Left forelimb (tissue), 1 donor: ENCODE data around the gene COL27A1.
A peak's percentile ranks its signal among the peaks of the same experiment; 100 is the strongest.
"Not testable (repeated sequence)": the region's sequence is repeated elsewhere in the genome, so short reads cannot be mapped to it uniquely, and the experiment has no call there.

Experiments
- DNase-seq: peaks from one replicate; pipeline ENCODE4 v3.0.0-alpha.2; 2018; ENCODE audit warnings: low spot score

COL27A1 gene

DNA sequence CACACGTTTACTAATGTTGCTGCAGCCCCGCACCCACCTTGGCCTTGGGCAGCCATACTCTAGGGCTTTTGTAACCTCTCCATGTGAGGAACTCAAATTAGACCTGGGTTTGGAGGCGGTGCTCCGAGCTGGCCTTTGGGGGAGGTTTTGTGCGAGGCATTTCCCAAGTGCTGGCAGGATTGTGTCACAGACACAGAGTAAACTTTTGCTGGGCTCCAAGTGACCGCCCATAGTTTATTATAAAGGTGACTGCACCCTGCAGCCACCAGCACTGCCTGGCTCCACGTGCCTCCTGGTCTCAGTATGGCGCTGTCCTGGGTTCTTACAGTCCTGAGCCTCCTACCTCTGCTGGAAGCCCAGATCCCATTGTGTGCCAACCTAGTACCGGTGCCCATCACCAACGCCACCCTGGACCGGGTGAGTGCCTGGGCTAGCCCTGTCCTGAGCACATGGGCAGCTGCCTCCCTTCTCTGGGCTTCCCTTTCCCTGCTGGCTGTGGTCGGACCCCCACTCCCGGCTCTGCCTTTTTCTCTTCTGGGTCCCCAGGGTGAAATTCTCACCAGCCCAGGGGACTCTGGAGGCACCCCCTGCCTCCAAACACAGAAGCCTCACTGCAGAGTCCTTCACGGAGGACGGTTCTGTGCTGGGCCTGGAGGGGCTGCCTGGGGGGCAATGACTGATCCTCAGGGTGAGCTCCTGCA lies 167.6 kb downstream of the COL27A1 start, which contains the start of gene ORM1:
Gene ORM1, plus strand, starts transcription at position 268 of the 701 bp plus-strand sequence. Its CDS starts 36 bp downstream, at position 304.
- not testable (repeated sequence) for DNase-seq

DNA sequence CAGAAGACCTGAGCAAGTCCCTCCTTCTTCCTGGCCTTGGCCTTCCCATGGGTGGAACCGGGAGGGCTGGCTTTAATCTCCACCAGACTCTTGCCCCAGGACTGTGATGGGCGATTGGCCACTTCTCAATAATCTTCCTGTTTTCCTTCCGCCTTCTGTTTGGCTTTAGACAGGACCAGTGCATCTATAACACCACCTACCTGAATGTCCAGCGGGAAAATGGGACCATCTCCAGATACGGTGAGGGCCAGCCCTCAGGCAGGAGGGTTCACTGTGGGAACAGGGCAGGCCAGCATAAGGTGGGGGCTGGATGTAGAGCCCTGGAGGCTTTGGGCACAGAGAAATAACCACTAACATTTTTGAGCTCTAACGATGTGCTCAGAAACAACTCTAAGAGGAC lies 168.5 kb downstream of the COL27A1 start:
- DNase-seq = not testable (repeated sequence)

DNA sequence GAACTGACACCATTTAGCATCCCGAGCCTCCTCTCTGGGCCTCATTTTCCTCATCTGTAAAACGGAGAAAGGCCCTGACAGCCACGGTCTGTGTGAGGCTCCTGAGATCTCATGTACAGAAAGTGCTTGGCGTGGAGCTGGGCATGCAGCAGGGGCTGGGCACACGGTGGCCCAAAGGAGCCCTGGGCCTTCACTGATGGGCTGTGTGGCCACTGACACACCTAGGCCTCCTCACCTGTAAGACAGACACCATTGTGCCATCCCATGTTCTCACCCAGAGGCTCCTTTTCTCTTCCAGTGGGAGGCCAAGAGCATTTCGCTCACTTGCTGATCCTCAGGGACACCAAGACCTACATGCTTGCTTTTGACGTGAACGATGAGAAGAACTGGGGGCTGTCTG lies 169.2 kb downstream of the COL27A1 start:
- peak; percentile 77 for DNase-seq

DNA sequence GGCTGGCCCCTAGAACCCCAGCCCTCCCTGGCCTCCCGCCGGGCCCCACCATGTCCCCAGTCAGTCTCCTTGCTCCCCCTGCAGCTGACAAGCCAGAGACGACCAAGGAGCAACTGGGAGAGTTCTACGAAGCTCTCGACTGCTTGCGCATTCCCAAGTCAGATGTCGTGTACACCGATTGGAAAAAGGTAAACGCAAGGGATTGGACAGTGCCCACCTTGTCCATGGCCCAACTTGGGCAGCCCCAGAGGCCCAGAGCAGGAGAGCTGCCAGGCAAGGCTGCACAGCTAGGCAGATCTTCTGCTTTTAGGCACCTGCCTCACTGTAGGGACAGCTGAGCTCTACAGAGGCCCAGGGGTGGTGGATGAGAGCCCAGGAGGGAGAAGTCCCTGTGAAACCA lies 169.6 kb downstream of the COL27A1 start:
- not testable (repeated sequence) for DNase-seq

DNA sequence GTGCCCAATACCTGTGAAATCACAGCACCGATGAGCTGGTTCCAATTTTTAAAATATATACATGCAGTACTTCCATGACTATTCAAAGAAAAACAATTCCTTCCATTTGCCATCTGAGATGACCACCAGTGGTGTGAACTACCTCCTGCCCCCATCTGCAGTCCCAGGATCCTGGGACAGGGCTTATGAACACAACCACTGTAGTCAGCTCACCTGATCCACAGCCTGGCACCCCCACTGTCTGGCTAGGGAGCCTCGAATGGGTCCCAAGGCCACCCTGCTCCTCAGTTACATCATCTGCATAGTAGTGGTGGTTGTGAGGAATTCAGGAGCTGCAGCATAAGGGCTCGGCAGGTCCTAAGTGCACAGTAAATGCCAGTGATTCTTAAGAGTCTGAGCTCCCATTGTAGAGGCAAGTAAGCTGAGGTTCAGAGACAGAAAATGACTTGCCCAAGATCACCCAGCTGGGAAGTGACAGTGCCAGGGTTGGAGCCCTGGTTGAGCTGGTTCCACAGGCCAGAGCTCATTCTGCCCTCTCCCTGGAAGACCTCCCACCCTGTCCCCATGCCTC lies 170.4 kb downstream of the COL27A1 start:
- DNase-seq = not testable (repeated sequence)

DNA sequence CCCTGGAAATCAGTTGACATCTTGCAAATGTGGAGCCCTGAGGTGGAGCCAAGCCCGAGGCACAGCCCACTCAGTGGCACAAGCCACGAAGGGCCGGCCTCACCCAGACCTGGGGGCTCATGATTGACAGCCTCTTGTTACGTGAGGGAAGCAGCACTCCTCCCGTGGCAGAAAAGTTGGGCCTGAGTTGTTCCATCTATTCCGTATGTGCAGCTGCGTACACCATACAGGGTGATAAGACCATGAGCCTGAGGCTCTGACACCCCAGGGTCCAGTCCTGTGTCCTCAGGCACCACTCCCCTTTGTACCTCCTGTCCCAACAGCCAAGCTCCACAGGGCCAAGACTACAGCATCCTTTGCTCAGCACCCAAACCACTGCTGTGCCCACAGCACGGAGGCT lies 172.4 kb downstream of the COL27A1 start:
- peak; percentile 72 for DNase-seq

DNA sequence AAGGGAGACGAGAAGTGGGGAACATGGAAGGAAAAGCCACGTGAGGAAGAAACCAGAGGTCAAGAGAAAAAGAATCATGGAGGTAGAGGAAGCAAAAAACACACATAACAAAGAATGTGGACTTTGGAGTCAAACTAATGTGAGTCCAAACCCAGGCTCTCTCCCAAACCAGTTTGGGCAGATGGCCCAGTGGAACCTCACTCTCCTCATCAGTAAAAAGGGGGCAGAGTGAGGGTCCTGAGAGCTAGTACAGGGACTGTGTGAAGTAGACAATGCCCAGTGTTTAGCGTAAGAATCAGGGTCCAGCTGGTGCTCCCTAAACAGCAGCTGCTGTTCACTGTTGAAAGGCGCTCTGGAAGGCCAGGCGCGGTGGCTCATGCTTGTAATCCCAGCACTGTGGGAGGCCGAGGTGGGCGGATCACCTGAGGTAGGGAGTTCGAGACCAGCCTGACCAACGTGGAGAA lies 173.1 kb downstream of the COL27A1 start:
- DNase-seq = not testable (repeated sequence)

DNA sequence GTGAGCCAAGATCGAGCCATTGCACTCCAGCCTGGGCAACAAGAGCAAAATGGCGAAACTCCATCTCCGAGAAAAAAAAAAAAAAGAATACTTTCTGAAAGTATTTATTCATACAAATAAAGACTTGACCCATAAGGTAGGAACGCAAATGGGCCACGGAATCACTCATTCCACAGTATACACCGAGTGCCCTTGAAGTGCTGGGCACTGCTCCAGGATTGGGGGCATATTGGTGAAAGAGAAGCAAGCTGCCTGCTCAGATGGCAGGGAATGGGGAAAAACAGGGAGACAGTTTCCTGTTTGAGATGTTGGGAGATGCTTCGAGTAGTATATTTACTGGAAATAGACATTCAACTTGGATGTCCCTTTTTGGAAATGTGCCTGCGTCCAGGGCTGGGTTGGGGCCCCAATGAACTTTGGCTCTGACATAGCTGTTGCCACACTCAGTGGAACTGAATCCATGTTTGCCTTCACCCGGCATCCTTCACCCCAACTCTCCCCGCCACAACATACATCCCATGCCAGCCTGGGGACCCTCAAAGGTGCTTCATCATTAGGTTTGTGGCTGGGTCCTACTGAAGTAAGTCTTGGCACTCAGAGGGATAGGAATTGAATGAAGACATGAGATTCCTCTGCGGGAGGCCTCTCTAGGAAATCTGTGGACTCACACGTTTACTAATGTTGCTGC lies 173.7 kb downstream of the COL27A1 start:
- peak; percentile 63 for DNase-seq

DNA sequence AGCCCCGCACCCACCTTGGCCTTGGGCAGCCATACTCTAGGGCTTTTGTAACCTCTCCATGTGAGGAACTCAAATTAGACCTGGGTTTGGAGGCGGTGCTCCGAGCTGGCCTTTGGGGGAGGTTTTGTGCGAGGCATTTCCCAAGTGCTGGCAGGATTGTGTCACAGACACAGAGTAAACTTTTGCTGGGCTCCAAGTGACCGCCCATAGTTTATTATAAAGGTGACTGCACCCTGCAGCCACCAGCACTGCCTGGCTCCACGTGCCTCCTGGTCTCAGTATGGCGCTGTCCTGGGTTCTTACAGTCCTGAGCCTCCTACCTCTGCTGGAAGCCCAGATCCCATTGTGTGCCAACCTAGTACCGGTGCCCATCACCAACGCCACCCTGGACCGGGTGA lies 174.3 kb downstream of the COL27A1 start, which contains the start of gene ORM2:
Gene ORM2, plus strand, starts transcription at position 245 of the 398 bp plus-strand sequence. Its CDS starts 36 bp downstream, at position 281.
- DNase-seq = not testable (repeated sequence)

DNA sequence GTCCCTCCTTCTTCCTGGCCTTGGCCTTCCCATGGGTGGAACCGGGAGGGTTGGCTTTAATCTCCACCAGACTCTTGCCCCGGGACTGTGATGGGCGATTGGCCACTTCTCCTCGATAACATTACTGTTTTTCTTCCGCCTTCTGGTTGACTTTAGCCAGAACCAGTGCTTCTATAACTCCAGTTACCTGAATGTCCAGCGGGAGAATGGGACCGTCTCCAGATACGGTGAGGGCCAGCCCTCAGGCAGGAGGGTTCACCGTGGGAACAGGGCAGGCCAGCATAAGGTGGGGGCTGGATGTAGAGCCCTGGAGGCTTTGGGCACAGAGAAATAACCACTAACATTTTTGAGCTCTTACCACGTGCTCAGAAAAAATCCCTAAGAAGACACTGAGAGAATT lies 175.3 kb downstream of the COL27A1 start:
- no peak for DNase-seq

DNA sequence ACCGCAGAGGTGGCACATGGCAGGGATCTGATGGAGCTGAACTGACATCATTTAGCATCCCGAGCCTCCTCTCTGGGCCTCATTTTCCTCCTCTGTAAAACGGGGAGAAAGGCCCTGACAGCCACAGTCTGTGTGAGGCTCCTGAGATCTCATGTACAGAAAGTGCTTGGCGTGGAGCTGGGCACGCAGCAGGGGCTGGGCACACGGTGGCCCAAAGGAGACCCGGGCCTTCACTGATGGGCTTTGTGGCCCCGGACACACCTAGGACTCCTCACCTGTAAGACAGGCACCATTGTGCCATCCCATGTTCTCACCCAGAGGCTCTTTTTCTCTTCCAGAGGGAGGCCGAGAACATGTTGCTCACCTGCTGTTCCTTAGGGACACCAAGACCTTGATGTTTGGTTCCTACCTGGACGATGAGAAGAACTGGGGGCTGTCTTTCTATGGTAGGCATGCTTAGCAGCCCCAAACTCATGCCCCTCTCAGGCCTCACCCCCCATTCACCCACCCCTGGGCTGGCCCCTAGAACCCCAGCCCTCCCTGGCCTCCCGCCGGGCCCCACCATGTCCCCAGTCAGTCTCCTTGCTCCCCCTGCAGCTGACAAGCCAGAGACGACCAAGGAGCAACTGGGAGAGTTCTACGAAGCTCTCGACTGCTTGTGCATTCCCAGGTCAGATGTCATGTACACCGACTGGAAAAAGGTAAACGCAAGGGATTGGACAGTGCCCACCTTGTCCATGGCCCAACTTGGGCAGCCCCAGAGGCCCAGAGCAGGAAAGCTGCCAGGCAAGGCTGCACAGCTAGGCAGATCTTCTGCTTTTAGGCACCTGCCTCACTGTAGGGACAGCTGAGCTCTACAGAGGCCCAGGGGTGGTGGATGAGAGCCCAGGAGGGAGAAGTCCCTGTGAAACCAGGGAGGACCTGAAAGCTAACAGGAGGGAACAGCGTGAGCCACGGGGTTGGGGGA lies 176.2 kb downstream of the COL27A1 start:
- not testable (repeated sequence) for DNase-seq

DNA sequence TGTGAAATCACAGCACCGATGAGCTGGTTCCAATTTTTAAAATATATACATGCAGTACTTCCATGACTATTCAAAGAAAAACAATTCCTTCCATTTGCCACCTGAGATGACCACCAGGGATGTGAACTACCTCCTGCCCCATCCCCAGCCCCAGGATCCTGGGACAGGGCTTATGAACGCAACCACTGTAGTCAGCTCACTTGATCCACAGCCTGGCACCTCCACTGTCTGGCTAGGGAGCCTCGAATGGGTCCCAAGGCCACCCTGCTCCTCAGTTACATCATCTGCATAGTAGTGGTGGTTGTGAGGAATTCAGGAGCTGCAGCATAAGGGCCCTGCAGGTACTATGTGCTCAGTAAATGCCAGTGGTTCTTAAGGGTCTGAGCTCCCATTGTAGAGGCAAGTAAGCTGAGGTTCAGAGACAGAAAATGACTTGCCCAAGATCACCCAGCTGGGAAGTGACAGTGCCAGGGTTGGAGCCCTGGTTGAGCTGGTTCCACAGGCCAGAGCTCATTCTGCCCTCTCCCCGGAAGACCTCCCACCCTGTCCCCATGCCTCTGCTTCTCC lies 177.2 kb downstream of the COL27A1 start:
- DNase-seq = not testable (repeated sequence)

DNA sequence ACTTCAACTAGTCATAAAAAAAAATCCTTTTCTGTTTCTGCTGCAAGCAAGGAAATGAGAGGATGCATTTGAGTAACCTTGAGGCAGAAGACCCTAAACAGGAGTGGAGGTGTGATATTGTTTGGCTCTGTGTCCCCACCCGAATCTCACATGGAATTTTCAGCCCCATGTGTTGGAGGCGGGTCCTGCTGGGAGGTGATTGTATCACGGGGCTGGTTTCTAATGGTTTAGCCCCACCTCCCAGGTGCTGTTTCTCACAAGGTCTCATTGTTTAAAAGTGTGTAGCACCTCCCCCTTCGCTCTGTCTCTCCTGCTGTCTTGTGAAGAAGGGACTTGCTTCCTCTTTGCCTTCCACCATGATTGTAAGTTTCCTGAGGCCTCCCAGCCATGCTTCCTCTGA lies 178.4 kb downstream of the COL27A1 start:
- DNase-seq = not testable (repeated sequence)

DNA sequence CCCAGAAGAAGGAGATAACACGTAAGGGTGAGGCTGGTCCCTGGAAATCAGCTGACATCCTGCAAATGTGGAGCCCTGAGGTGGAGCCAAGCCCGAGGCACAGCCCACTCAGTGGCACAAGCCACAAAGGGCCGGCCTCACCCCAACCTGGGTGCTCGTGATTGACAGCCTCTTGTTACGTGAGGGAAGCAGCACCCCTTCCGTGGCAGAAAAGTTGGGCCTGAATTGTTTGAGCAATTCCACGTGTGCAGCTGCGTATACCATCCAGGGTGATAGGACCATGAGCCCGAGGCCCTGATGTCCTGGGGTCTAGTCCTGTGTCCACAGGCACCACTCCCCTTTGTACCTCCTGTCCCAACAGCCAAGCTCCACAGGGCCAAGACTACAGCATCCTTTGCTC lies 179.2 kb downstream of the COL27A1 start:
- DNase-seq = no peak

DNA sequence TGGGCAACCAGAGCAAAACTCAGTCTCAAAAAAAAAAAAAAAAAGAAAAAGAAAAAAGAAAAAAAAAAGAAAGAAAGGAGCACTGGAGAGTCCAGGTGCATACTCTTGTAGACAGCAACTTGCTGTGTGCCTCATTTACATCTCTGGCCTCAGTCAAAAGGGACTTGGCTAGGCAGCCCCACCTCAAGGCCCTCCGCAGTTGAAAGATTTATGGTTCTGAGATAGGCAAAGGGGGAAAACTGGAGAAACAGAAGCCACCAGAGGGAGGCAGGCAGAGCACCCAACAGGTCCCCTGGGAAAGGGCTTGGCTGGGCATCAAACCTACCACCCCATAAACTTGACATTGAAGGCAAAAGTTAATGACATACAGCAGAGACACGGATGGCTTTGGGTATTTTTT lies 180.4 kb downstream of the COL27A1 start:
- DNase-seq = no peak

DNA sequence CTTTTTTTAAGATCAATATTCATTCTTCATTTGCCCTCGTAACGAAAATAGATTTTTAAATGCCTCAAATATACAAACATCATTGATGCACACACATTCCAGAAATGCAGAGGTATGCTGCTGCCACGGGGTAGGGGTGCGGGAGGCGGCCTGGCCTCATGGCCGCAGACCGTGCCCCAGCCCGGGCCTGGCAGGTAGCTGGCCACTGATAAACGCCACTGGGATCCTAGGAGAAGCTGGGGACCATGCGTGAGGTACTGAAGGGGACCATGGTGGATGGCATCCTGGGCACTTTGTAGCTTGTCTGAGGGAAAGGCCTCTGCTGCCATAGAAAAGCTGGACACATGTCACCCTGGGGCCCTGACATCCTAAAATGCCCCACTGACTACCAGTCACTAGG lies 180.8 kb downstream of the COL27A1 start:
- DNase-seq = no peak

DNA sequence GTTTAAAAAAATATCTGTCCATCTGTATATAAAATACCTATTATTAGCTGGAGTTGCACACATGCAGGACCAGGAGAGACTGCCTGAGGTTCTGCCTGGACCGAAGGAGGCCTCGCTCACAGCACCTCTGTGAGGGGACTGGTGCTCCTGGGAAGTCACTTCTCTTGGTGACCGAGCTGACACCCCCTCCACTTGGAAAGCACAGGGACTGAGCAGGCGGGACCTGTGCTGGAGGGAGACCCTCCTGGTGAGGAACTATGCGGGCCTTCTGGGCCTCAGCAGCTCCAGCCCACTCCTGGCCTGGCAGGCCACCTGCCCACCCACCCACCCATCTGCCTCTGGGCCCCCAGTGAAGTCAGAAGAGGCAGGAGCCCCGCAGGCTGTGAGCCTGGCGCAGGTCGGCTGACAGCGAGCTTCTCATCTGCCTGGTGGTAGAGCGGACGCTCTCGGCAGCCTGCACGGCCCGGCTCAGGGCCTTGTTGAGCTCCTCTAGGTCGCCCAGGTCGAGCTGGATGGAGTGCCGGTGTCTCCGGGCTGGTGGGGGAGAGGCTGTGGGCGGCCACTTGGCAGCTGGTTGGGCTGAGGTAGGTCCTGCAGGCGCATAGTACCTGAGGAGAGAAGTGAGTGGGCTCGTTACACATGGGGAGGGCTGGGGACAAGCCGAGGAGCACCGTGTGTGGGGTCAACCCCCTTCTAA lies 181.5 kb downstream of the COL27A1 start:
- no peak for DNase-seq

DNA sequence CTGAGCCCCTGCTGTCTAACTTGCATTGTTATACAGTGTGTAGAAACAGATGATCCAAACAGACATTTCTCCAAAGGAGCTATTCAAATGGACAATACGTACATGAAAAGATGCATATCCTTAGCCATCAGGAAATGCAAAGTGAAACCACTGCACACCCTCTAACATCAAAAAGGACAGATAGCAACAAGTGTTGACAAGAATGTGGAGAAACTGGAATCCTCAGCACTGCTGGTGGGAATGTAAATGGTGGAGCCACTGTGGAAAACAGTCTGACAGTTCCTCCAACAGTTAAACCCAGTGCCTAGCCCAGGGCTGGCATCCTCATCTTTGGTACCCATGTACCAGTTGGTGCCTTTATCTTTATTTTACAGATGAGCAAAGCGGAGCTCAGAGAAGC lies 182.8 kb downstream of the COL27A1 start:
- DNase-seq = no peak

DNA sequence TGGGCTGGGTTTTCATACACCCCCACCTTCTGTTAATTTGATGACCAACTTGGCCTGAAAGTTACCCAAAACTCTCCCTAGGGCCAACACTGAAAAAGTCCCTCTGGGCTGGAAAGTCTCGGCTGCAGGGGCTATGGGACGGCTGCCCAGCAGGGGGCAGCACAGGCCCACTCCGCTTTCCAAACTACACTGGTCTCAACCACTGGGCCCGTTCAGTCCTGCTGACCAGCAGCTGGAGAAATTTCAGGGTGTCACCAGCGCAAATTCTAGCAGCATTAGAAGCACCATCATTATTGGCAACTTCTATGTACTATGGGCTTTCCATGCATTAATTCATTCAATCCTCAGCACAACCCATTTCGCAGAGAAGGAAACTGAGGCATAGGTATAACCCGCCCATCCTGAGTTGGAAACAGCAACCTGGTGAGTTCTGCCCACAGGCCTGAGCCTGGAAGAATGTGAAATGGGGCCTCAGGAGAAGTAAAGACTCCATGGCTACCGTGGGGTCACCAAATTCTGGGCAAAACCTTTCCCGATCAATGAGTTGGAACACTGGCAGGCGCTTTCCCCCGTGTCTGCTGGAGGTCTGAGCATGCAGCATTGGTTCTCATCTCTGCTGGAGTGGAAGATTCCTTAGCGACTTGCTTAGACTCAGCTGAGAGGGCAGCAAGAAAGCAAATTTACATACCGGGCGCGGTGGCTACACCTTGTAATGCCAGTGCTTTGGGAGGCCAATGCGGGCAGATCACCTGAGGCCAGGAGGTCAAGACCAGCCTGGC lies 184.0 kb downstream of the COL27A1 start:
- peak; percentile 65 for DNase-seq
